Erythroblast (primary cell): ENCODE data around the gene DOCK4.

Experiments
- DNase-seq, 2 experiments: peaks; one replicate each; lab custom pipeline; 2025; lab: John Stamatoyannopoulos, UW
- GATA1 ChIP-seq: IDR thresholded peaks from 2 replicates; pipeline ENCODE4 v1.6.1; 2011; ENCODE audit warnings: low read depth, mild to moderate bottlenecking, control low read depth, low read length, moderate library complexity
- POLR2A ChIP-seq: IDR thresholded peaks from 2 replicates; pipeline ENCODE4 v1.6.1; 2011; ENCODE audit warnings: mild to moderate bottlenecking, low read length

The DOCK4 gene

DNA sequence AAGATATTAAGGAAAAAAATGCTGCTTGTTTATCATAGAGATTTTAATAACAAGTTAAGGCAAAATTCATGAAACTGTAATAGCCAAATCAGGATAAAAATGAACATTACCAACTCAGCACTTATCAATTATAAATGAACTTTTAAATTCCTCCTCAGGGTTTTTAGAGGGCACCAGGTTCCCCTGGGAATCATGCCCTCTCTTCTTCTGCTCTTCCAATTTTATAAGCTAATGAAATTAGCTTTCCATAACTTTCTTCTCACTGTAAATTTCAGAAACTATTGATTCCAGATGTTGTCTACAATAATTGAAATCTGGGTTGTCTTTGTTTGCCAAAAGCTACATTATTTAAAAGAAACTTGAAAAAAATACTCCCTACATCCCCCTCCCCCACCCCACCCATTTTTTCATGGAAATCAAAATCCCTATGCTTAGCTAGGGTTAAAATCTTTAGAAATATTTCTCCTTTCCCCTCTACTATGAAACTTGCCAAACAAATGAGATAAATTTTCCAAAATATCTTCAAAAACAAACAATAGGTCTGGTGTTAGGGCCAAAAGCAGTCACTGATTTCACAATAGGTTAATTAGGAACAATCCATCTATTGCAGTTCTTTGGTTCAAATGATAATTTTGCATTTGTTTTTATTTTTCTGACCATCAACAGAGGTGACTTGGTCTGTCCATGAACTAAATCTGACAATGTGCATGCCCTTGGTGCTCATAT, 187.7 kb downstream of the DOCK4 start:
- DNase-seq, result no peak

GRCh38 chr7:112015146-112015545, 191.1 kb downstream of the DOCK4 start:
- no peak for TF ChIP-seq GATA1
- TF ChIP-seq POLR2A, result no peak
- no peak for DNase-seq

More for the DNA sequence above, 187.7 kb downstream of the DOCK4 start:
- TF ChIP-seq GATA1, result no peak
- no peak for TF ChIP-seq POLR2A

GRCh38 chr7:112014347-112014746, 191.9 kb downstream of the DOCK4 start:
- DNase-seq, result no peak
- TF ChIP-seq POLR2A, result no peak
- TF ChIP-seq GATA1, result no peak

DNA sequence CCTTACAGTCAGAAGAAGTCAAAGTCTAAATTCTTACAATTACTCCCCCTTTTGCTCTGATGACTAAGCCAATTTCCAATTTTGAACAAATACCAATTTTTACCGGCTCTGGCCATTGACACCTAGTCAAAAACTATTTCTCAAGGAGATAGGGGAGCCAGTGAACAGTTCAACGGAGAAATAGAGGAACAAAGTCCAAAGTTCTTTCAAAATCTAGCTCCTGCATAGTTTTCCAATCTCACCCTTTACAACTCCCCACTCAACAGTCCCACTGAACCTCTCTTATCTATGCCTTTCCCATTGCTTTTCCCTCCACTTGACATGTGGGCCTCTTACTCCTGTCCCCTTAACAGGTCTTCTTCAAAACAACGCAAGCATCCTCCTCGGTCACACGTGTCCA, 192.9 kb downstream of the DOCK4 start:
- TF ChIP-seq POLR2A (no peak), GATA1 (no peak)
- no peak for DNase-seq

DNA sequence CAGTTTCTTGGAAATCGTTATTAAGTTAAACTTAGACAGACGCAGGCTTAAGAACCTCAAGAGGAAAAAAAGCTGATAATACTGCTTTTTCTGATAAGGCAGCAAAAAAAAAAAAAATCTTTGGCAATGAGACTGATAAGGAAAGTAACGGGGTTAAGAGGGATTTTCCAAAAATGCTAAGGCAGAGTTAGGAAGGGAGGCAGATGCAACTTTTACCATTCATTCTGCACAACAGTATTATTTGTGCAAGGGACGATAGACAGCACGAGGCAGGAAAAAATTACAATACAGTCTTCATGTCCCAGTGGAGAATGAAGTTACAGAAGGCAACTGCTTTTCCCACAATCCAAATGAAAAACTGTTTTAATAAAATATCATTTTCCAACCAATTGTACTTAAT, 194.0 kb downstream of the DOCK4 start:
- no peak for DNase-seq
- no peak for TF ChIP-seq POLR2A
- TF ChIP-seq GATA1, result no peak

- no peak for TF ChIP-seq GATA1
- no peak for TF ChIP-seq POLR2A
- no peak for DNase-seq
Observed at GRCh38 chr7:112010994-112011393, 195.2 kb downstream of the DOCK4 start.

- no peak for DNase-seq
- TF ChIP-seq POLR2A (no peak), GATA1 (no peak)
Observed at GRCh38 chr7:112010109-112010508, 196.1 kb downstream of the DOCK4 start.

DNA sequence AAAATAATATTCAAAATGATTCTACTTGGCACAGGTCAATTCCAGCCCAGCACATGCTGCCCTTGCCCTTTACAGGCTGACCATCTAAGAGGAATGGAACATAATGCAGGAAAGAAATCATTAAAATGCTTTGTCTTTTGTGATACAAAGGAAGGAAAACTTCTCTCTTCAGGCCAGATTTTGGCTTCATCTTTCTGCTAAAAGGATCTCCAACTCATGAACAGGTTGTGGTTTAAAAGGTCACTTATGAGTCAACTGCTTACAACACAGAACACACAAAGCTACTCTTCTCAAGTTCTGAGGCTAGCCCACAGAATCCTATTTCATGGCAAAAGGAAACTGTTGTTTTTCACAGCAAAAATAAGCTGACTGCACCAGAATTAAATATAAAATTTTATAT, 197.1 kb downstream of the DOCK4 start:
- TF ChIP-seq GATA1, result no peak
- TF ChIP-seq POLR2A, result no peak
- no peak for DNase-seq

- TF ChIP-seq GATA1, result no peak
- TF ChIP-seq POLR2A, result no peak
- no peak for DNase-seq
Observed at GRCh38 chr7:112007185-112007584, 199.0 kb downstream of the DOCK4 start.

DNA sequence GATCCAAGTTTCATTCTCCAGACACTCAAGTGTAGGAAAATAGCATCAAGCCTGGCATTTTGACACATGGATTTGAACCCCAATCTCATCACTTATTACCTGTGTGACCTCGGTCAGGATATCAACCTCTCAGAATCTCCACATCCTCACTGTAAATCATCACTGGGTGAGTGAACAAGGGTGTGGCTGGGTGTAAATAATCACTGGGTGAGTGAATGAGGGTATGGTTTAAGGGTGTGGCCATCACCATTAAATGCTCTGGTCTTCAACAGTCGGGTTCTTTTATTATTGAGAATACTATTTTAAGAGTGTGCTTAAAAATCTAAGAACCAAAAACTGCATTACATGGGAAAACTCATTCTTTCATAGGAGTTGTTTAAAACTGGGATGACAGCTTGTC, 200.1 kb downstream of the DOCK4 start:
- no peak for DNase-seq
- TF ChIP-seq POLR2A (no peak), GATA1 (no peak)

DNA sequence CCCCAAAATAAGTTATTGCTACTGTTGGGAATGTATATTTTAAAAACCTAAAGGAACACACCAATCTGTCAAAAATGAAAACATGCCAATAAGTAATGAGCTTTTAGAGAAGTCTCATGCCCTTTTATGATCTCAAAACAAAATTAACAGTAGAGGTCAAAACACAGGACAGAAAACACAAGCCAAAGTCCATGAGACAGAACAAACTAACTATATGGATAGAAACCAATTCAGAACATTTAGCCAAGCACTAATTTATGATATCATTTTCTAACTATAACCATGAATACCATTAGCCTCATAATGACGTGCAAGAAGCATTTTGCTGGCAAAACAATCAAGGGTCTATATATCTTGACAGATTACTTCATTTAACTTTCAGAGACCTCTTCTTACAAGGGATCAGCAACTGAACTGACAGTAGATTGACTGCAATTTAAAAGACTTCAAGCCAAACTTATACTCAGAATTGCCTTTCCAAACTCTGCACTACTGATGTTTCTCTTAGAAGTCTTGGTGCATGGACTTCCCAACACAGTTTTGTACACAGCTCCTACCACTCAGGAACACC, 200.9 kb downstream of the DOCK4 start:
- TF ChIP-seq POLR2A (no peak), GATA1 (no peak)
- no peak for DNase-seq

GRCh38 chr7:112001091-112001826, 204.9 kb downstream of the DOCK4 start:
- TF ChIP-seq GATA1 (no peak), POLR2A (no peak)
- DNase-seq, result no peak

GRCh38 chr7:111998326-111998725, 207.9 kb downstream of the DOCK4 start:
- DNase-seq, result no peak
- TF ChIP-seq GATA1, result no peak
- no peak for TF ChIP-seq POLR2A

- TF ChIP-seq POLR2A, result no peak
- no peak for TF ChIP-seq GATA1
- no peak for DNase-seq
Observed at GRCh38 chr7:111997546-111997945, 208.7 kb downstream of the DOCK4 start.

DNA sequence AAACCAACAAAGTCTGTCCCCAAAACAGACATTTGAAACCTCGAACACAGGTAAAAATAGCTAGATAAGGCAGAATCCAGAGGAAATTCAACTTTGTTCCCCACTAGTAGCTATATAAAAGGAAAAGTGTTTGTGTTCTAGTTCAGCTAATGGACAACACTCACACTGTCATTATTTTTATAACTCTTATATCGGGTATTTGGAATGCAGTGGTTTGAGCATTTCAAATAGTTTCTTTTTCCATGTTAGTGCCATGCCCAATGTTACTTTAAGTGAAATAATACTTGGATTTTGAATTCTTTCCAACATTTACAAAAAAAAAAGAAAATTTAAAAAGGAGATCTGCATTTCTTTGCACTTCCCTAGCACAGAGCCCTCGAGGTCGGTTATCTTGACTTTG, 213.6 kb downstream of the DOCK4 start:
- no peak for DNase-seq
- TF ChIP-seq POLR2A (no peak), GATA1 (no peak)
